Stimulated activated CD8-positive, alpha-beta memory T cell treated with anti-CD3 and anti-CD28 coated beads, Interleukin-4, amount 100 ng/mL, for 24 hours (primary cell): ENCODE measurements around the gene PRR7.

Experiments used
- DNase-seq: peaks from one replicate; pipeline ENCODE4 v3.0.0-alpha.2; 2020; ENCODE audit warnings: low read depth

PRR7 gene

GRCh38 chr5:177469750-177470525 is 23.3 kb downstream of the PRR7 start:
- DNase-seq = no peak

GRCh38 chr5:177470759-177471536 is 24.3 kb downstream of the PRR7 start:
- DNase-seq = no peak

GRCh38 chr5:177471610-177472356 is 25.2 kb downstream of the PRR7 start:
- peak; percentile 57 for DNase-seq

GRCh38 chr5:177472460-177473442 is 26.1 kb downstream of the PRR7 start:
- DNase-seq = peak; percentile 75

GRCh38 chr5:177473443-177474001 is 26.9 kb downstream of the PRR7 start, which contains the start of gene DBN1:
DBN1 (minus strand) TSS chr5:177473634; CDS start chr5:177473521, 113 bp downstream.
- DNase-seq = no peak

- DNase-seq = no peak
Measured at GRCh38 chr5:177474002-177474476, 27.4 kb downstream of the PRR7 start.

GRCh38 chr5:177474846-177475562 is 28.4 kb downstream of the PRR7 start:
- DNase-seq = no peak

- DNase-seq = no peak
Measured at GRCh38 chr5:177475563-177476427, 29.2 kb downstream of the PRR7 start.

GRCh38 chr5:177476531-177477233 is 30.1 kb downstream of the PRR7 start:
- DNase-seq = no peak

- no peak for DNase-seq
Measured at GRCh38 chr5:177477701-177478477, 31.3 kb downstream of the PRR7 start.

GRCh38 chr5:177478711-177479646 is 32.4 kb downstream of the PRR7 start:
- DNase-seq = no peak

- no peak for DNase-seq
Measured at GRCh38 chr5:177479774-177480173, 33.2 kb downstream of the PRR7 start.

- DNase-seq = no peak
Measured at GRCh38 chr5:177482359-177482795, 35.8 kb downstream of the PRR7 start.

- DNase-seq = no peak
Measured at GRCh38 chr5:177483042-177483441, 36.4 kb downstream of the PRR7 start.

- DNase-seq = no peak
Measured at GRCh38 chr5:177483994-177484901, 37.6 kb downstream of the PRR7 start.
